Karpas-422 (cell line): ENCODE results near the gene CSMD2. TPM values are rescaled to one million over a fixed set of nuclear protein-coding genes. Genes with fewer than 3 reads are reported as not detected.
A peak's percentile ranks its signal among the peaks of the same experiment; 100 is the strongest.
"Not testable (repeated sequence)": the region's sequence is repeated elsewhere in the genome, so short reads cannot be mapped to it uniquely, and the experiment has no call there.

Experiments
- DNase-seq: peaks from one replicate; pipeline ENCODE4 v3.0.0-alpha.2; 2015
- H2AFZ ChIP-seq: fragments of 200-600 bp; sonication (generic); 2 replicates; pipeline ENCODE4 v1.6.1; 2014; ENCODE audit warnings: antibody characterized with exemption, low read length, mixed read lengths
- H3K27ac ChIP-seq: fragments of 200-600 bp; sonication (generic); 2 replicates; pipeline ENCODE4 v1.5.1; 2014; ENCODE audit warnings: mild to moderate bottlenecking, low read length, moderate library complexity
- H3K27me3 ChIP-seq: fragments of 200-600 bp; sonication (generic); 2 replicates; pipeline ENCODE4 v1.6.1; 2014; ENCODE audit warnings: low read length, mixed read lengths
- H3K36me3 ChIP-seq: fragments of 200-600 bp; sonication (generic); 2 replicates; pipeline ENCODE4 v1.6.1; 2014; ENCODE audit warnings: low read length, mixed read lengths; ENCODE audit not compliant: insufficient read depth
- H3K4me1 ChIP-seq: fragments of 200-600 bp; sonication (generic); 2 replicates; pipeline ENCODE4 v1.6.1; 2014; ENCODE audit warnings: mild to moderate bottlenecking, low read length, mixed read lengths
- H3K4me2 ChIP-seq: fragments of 200-600 bp; sonication (generic); 2 replicates; pipeline ENCODE4 v1.6.1; 2014; ENCODE audit warnings: low read length, low read depth, mild to moderate bottlenecking; ENCODE audit not compliant: poor library complexity, severe bottlenecking
- H3K4me3 ChIP-seq: fragments of 200-600 bp; sonication (generic); 2 replicates; pipeline ENCODE4 v1.5.1; 2014; ENCODE audit warnings: mild to moderate bottlenecking, antibody characterized with exemption, low read length, mixed read lengths
- H3K79me2 ChIP-seq: fragments of 200-600 bp; sonication (generic); 2 replicates; pipeline ENCODE4 v1.6.1; 2014; ENCODE audit warnings: mild to moderate bottlenecking, low read length, mixed read lengths
- H3K9ac ChIP-seq: fragments of 200-600 bp; sonication (generic); 2 replicates; pipeline ENCODE4 v1.6.0; 2014; ENCODE audit warnings: low read length
- H3K9me2 ChIP-seq: fragments of 200-600 bp; sonication (generic), shearing (Covaris generic); replicated peaks from 2 replicates; pipeline ENCODE4 v1.6.0; 2014; ENCODE audit warnings: mild to moderate bottlenecking, low read length, moderate library complexity; ENCODE audit not compliant: insufficient read depth
- H3K9me3 ChIP-seq: fragments of 300-700, 200-600 bp; sonication (generic); 2 replicates; pipeline ENCODE4 v1.6.1; 2014; ENCODE audit warnings: low read length, mixed read lengths
- H4K20me1 ChIP-seq: fragments of 200-600 bp; sonication (generic); 2 replicates; pipeline ENCODE4 v1.6.1; 2014; ENCODE audit warnings: mild to moderate bottlenecking, antibody characterized with exemption, low read length, low read depth; ENCODE audit not compliant: insufficient read depth
- total RNA-seq: library from RNA; depleted of rRNA; stranded (reverse); fragments of >200 nt; shearing (Covaris generic); gene quantifications from 2 replicates; pipeline ENCODE4 v1.2.3, GENCODE V29; 2014; ENCODE audit warnings: low replicate concordance

The CSMD2 gene
- total RNA-seq, 1 experiment from 2014 or later, result 0.19 TPM

DNA sequence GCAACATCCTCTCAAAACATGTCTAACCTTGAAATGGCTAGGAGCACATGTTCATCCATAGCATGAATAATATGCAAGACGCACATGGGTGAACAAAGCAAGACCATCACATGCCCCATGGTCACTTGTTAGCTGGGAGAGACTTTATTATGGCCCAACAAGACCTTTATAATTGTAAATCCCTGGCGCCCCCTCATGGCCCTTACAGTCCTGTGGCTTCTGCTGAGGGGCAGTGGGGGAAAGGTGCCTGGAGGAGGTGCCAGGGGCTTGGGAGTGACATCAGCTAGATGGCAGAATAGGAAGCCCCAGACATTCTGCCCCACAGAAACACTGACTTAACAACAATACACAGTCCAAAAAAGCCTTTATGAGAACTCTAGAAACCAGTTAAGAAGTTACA is 51.7 kb downstream of the CSMD2 start:
- Histone ChIP-seq H3K27me3 (no peaks in the 10 kb centered on the region), H3K9ac (no peak overlapping the region), H4K20me1 (no peaks in the 10 kb centered on the region), H3K4me2 (no peak overlapping the region), H3K36me3 (no peaks in the 10 kb centered on the region), H3K27ac (no peak overlapping the region), H3K79me2 (no peaks in the 10 kb centered on the region), H3K4me1 (peaks cover 9% of the 10 kb centered on the region), H2AFZ (no peak overlapping the region), H3K4me3 (no peak overlapping the region), H3K9me3 (no peaks in the 10 kb centered on the region), H3K9me2 (no peaks in the 10 kb centered on the region)
- DNase-seq, result peak; percentile 69

DNA sequence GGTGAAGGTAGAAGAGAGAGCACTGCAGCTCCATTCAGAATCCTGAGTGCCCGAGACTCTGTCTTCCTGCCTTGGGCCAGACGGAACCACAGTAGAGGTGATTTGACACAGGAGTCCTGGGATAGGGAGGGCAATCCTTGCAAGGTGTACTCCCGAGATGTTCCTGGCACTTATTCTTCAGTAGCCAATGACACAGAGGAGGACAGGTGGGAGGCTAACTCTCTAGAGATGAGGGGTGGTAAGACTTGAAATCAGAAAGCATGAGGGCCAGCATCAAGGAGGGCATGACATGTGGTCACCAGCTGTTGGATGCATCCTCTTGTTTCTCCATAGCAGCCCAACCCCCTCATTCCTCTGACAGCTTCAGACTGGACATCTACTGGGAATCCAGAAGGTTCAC is 56.3 kb downstream of the CSMD2 start:
- Histone ChIP-seq H3K79me2 (no peaks in the 10 kb centered on the region), H3K9me2 (no peaks in the 10 kb centered on the region), H3K27ac (no peak overlapping the region), H3K4me1 (peaks cover 9% of the 10 kb centered on the region), H3K4me3 (no peak overlapping the region), H3K27me3 (no peaks in the 10 kb centered on the region), H3K36me3 (no peaks in the 10 kb centered on the region), H4K20me1 (no peaks in the 10 kb centered on the region), H3K9me3 (no peaks in the 10 kb centered on the region), H3K9ac (no peak overlapping the region), H3K4me2 (no peak overlapping the region), H2AFZ (no peak overlapping the region)
- no peak for DNase-seq

- Histone ChIP-seq H2AFZ (no peak overlapping the region), H3K9ac (no peak overlapping the region), H3K27ac (no peak overlapping the region), H3K36me3 (no peaks in the 10 kb centered on the region), H3K79me2 (no peaks in the 10 kb centered on the region), H3K9me2 (no peaks in the 10 kb centered on the region), H3K27me3 (no peaks in the 10 kb centered on the region), H3K9me3 (no peaks in the 10 kb centered on the region), H3K4me1 (peaks cover 9% of the 10 kb centered on the region), H4K20me1 (no peaks in the 10 kb centered on the region), H3K4me2 (no peak overlapping the region), H3K4me3 (no peak overlapping the region)
- DNase-seq, result no peak
Observed at GRCh38 chr1:34108269-34108668, 56.8 kb downstream of the CSMD2 start.

DNA sequence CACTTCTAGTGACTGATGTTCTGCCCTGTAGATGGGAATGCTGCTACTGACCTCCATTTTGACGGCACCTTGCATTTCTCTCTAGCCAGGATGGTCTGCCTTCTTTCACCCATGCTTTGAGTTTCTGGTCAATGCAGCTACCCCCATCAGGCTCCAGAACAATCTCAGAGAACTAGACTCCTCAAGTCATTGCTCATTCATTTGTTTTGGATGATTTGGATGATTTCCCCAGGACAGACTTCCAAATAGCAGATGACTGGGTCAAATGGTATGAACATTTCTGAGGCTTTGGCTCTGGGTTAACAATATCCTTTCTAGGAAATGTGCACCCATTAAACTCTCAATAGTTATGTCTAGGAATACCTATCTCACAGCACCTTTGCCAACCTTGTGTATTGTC is 63.9 kb downstream of the CSMD2 start:
- Histone ChIP-seq H3K27me3 (no peaks in the 10 kb centered on the region), H4K20me1 (no peaks in the 10 kb centered on the region), H3K79me2 (no peaks in the 10 kb centered on the region), H3K9ac (no peak overlapping the region), H2AFZ (no peak overlapping the region), H3K36me3 (no peaks in the 10 kb centered on the region), H3K9me2 (no peaks in the 10 kb centered on the region), H3K27ac (no peak overlapping the region), H3K4me1 (no peaks in the 10 kb centered on the region), H3K4me3 (no peak overlapping the region), H3K4me2 (no peak overlapping the region), H3K9me3 (no peaks in the 10 kb centered on the region)
- no peak for DNase-seq

DNA sequence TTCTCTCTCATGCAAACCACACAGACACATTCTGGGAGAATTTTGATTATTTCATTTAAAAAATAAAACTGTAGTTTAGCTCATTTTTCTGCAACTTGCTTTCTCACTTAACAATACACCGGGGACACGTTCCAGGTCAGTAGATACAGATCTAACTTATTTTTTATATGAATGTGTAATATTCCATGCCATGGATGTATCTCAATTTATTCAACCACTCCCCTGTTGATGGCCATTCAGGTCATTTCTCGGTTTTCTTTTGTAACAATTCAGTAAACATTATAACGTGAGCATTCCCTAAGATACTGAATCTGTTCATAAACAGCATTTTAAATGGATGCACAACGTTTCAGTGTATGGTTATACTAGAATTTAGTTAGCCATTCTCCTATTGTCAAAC is 64.7 kb downstream of the CSMD2 start:
- Histone ChIP-seq H3K4me1 (no peaks in the 10 kb centered on the region), H3K9me2 (no peaks in the 10 kb centered on the region), H3K9ac (no peak overlapping the region), H3K79me2 (no peaks in the 10 kb centered on the region), H3K4me3 (no peak overlapping the region), H3K4me2 (no peak overlapping the region), H3K27me3 (no peaks in the 10 kb centered on the region), H3K27ac (no peak overlapping the region), H3K36me3 (no peaks in the 10 kb centered on the region), H2AFZ (no peak overlapping the region), H4K20me1 (no peaks in the 10 kb centered on the region), H3K9me3 (no peaks in the 10 kb centered on the region)
- DNase-seq, result no peak

GRCh38 chr1:34092399-34092798 is 72.6 kb downstream of the CSMD2 start:
- not testable (repeated sequence) for H3K36me3 ChIP-seq, H3K27me3 ChIP-seq, H3K9me2 ChIP-seq, H3K4me2 ChIP-seq, DNase-seq, H3K9ac ChIP-seq, H3K79me2 ChIP-seq, H3K9me3 ChIP-seq, H3K4me1 ChIP-seq, H4K20me1 ChIP-seq, H3K4me3 ChIP-seq, H3K27ac ChIP-seq, H2AFZ ChIP-seq

GRCh38 chr1:34089731-34090130 is 75.3 kb downstream of the CSMD2 start:
- no peak for DNase-seq
- no peaks in the 10 kb centered on the region for H3K36me3 ChIP-seq
- no peak overlapping the region for H2AFZ ChIP-seq
- H3K9me3 ChIP-seq, result no peaks in the 10 kb centered on the region
- H3K4me3 ChIP-seq, result no peak overlapping the region
- H3K4me1 ChIP-seq, result peaks cover 5% of the 10 kb centered on the region; the same call in 1 of the 2 replicates
- no peak overlapping the region for H3K4me2 ChIP-seq
- no peaks in the 10 kb centered on the region for H3K79me2 ChIP-seq
- H3K27me3 ChIP-seq, result no peaks in the 10 kb centered on the region
- H3K27ac ChIP-seq, result no peak overlapping the region
- H3K9ac ChIP-seq, result no peak overlapping the region
- no peaks in the 10 kb centered on the region for H4K20me1 ChIP-seq
- no peaks in the 10 kb centered on the region for H3K9me2 ChIP-seq

- Histone ChIP-seq H3K27me3 (no peaks in the 10 kb centered on the region), H3K9me3 (no peaks in the 10 kb centered on the region), H3K4me1 (peaks cover 5% of the 10 kb centered on the region; the same call in 1 of the 2 replicates), H3K4me3 (no peak overlapping the region), H3K9me2 (no peaks in the 10 kb centered on the region), H3K4me2 (no peak overlapping the region), H3K36me3 (no peaks in the 10 kb centered on the region), H4K20me1 (no peaks in the 10 kb centered on the region), H3K79me2 (no peaks in the 10 kb centered on the region), H2AFZ (no peak overlapping the region), H3K27ac (no peak overlapping the region), H3K9ac (no peak overlapping the region)
- no peak for DNase-seq
Observed at GRCh38 chr1:34087986-34088385, 77.0 kb downstream of the CSMD2 start.

DNA sequence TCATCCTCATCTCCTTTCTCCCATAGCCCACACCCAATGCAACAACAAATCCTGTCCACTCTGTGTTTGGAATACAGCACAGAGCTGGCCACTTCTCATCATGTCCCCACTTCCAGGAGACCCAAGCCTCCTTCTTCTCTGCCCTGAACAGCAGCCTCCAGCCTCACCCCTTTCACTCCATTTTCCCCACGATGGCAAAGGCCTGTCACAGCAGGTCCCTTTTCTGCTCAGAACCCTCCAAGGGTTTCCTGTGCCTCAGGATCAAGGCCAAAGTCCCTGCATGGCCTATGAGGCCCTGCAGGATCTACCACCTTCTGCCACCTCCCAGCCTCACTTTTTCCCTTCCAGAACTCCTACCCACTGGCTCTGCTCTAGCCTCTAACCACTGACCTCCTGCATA is 78.5 kb downstream of the CSMD2 start:
- DNase-seq, result no peak
- Histone ChIP-seq H3K36me3 (no peaks in the 10 kb centered on the region), H3K79me2 (no peaks in the 10 kb centered on the region), H3K9ac (no peak overlapping the region), H3K4me2 (no peak overlapping the region), H3K9me3 (no peaks in the 10 kb centered on the region), H4K20me1 (no peaks in the 10 kb centered on the region), H3K27ac (no peak overlapping the region), H3K4me3 (no peak overlapping the region), H2AFZ (no peak overlapping the region), H3K9me2 (no peaks in the 10 kb centered on the region), H3K4me1 (peaks cover under 1% of the 10 kb centered on the region; the same call in 1 of the 2 replicates), H3K27me3 (no peaks in the 10 kb centered on the region)
